ENCODE measurements around the gene RELL1.
A peak's percentile ranks its signal among the peaks of the same experiment; 100 is the strongest.

The RELL1 gene, protein sequence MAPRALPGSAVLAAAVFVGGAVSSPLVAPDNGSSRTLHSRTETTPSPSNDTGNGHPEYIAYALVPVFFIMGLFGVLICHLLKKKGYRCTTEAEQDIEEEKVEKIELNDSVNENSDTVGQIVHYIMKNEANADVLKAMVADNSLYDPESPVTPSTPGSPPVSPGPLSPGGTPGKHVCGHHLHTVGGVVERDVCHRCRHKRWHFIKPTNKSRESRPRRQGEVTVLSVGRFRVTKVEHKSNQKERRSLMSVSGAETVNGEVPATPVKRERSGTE

DNA sequence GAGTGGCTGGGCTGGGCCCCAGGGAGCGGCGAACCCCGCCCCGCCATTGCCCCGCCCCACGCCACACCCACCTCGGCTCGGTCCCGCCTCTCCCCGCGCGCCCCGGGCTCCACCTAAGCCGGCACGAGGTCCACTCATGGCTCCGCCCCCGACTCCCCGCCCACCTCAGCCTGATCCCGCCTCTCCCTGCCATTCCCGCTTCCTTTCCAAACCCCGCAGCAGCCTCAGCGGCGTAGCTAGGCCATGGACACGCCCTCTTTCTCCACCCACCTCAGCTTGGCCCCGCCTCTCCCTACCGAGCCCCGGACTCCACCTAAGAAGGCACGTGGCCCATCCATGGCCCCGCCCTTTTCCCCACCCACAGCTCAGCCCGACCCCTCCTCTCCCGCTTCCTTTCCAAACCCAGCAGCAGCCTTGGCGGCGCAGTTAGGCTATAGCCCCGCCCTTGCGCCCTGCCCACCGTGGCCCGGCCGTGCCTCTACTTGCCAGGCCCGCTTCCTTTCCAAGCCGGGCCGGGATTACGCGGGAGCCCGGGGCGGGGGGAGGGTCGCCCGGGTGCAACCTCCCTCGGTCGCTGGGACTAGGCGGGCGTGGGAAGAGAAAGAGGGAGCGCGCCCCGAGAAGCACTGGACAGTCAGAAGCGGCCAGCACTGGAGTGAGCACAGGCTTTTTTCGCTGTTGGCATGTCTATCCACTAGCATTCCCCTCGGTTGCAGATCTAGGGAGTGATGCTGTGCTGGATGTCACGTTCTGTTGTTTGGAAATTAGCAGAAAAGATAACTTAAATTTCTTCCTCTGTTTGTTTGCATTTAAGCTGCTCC, at the start of gene RELL1:
TSS of gene RELL1 (minus strand) at position 4 of the 821 bp plus-strand sequence. CDS start 89 bp downstream, outside the sequence.
- Mint-ChIP-seq H3K36me3 (no peaks in the 10 kb centered on the region), H3K9me3 (ENCODE audit: low read depth) (no peaks in the 10 kb centered on the region), H3K4me3 (peak within 1 kb of the TSS; percentile 95), H3K4me1 (ENCODE audit: low read depth) (peaks cover 35% of the 10 kb centered on the region), H3K27me3 (no peaks in the 10 kb centered on the region), H3K27ac (peak within 1 kb of the TSS; percentile 92)

DNA sequence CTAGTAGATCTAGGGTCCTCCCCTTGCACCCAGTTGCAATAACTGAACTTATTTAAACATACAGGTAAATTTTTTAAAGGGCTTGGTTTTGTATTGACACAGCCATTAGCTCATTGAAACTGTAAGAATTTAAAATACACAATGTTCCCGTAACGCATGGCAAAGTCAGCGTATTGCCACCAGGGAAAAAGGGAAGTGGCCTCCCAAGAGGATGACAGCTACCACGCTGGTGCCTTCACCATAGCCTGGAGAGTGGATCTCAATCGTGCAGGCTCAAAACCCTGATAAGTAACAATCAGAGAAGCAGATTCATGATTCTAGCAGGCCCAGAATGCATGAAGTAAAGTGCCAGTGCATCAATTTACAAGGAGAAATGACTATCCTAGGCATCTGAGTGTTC, 49.4 kb upstream of the RELL1 start:
- no peak overlapping the region for H3K27ac Mint-ChIP-seq
- no peaks in the 10 kb centered on the region for H3K36me3 Mint-ChIP-seq

DNA sequence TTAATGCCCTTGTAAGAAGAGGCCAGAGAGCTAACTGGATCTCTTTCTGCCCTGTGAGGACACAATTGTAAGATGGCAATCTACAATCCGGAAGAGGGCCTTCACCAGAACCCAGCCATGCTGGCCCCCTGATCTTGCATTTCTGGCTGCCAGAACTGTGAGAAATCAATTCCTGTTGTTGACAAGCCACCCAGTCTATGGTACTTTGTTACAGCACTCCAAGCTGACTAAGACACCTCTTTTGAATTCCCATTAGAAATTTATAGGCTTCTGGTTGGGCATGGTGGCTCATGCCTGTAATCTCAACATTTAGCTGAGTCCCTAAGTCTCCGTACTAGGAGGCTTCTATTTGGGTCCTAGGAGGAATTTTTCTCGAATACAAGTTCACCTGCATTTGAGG, 48.8 kb upstream of the RELL1 start:
- Mint-ChIP-seq H3K4me3 (no peak overlapping the region), H3K36me3 (no peaks in the 10 kb centered on the region), H3K9me3 (ENCODE audit: low read depth) (no peaks in the 10 kb centered on the region), H3K27ac (no peak overlapping the region), H3K4me1 (ENCODE audit: low read depth) (no peaks in the 10 kb centered on the region), H3K27me3 (no peaks in the 10 kb centered on the region)

More for the DNA sequence above, 49.4 kb upstream of the RELL1 start:
- H3K27me3 Mint-ChIP-seq, result no peaks in the 10 kb centered on the region
- H3K9me3 Mint-ChIP-seq (ENCODE audit: low read depth), result no peaks in the 10 kb centered on the region
- H3K4me3 Mint-ChIP-seq, result no peak overlapping the region
- no peaks in the 10 kb centered on the region for H3K4me1 Mint-ChIP-seq (ENCODE audit: low read depth)

DNA sequence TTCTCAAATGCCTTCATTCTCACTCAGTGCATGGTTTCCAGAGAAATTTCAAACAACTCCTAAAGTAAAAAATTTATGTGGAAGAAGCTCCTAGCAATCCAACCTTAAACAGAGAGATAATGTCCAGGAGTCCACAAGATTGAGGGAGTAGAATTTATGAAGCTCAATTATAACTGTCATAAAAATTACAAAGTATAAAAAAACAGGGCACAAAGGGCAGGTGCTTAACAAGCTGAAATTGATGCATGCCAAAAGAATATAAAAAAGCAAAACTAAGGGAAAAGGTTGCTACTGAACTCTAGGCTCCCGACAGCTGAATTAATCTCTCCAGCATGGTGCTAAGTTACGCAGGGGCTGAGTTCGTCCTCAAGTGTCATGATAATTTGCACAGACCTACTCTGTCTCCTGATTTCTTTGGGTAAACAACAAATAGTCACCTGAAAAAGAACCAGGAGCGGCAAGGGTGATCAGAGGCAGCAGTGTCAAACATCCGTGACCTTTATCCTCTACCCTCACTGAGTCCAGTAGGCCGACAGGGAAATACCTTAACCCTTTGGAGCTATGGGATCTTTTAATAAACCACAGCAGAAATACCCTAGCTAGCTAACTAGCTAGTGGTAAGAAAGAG, 47.2 kb upstream of the RELL1 start:
- no peaks in the 10 kb centered on the region for H3K4me1 Mint-ChIP-seq (ENCODE audit: low read depth)
- H3K27ac Mint-ChIP-seq, result no peak overlapping the region
- H3K9me3 Mint-ChIP-seq (ENCODE audit: low read depth), result no peaks in the 10 kb centered on the region
- H3K36me3 Mint-ChIP-seq, result no peaks in the 10 kb centered on the region
- H3K27me3 Mint-ChIP-seq, result no peaks in the 10 kb centered on the region
- H3K4me3 Mint-ChIP-seq, result no peak overlapping the region

DNA sequence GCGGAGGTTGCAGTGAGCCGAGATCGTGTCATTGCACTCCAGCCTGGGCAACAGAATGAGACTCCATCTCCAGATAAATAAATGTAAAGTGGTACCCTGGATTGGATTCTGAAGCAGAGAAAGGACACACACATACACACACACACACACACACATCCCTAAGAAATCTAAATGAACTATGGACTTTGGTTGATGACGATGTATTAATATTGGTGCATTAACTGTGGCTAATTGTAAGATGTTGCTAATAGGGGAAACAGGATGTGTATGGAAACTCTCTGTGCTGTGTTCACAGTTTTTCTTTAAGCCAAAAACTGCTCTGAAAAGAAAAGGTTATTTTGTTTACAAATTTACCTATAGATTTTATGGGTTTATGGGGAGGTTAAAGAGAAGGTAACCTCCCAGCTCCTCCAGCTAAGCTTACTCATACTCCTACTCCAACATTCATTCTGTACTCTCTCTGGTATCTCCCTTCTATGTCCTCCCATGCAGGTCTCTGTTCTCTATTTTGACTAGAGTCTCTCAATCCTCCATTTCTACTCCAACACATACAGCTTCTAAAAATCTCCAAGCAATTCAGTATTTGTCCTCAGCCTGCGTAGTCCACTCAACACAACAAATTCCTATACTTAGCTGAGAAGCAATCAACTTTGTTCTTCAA, 46.5 kb upstream of the RELL1 start:
- Mint-ChIP-seq H3K36me3 (no peaks in the 10 kb centered on the region), H3K27ac (no peak overlapping the region), H3K4me3 (no peak overlapping the region), H3K27me3 (no peaks in the 10 kb centered on the region), H3K9me3 (ENCODE audit: low read depth) (no peaks in the 10 kb centered on the region), H3K4me1 (ENCODE audit: low read depth) (peaks cover 2% of the 10 kb centered on the region)

DNA sequence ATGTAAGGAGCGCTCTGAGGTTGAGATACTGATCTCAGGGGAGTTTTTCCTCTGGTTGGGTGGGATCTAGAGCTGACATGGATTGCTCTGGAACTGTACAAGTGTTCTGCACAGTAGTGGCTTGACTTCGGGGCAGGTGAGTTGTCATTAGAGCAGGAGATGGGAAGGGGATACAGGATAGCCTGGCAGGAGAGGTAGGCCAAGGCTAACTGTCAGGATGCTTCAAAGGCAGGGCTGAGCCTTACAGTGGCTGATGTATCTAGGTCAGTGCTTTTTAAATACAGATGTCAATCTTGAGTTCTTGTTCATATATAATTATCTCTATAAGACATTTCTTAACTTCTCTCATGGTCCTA, 43.5 kb upstream of the RELL1 start:
- H3K9me3 Mint-ChIP-seq (ENCODE audit: low read depth), result no peaks in the 10 kb centered on the region
- peaks cover 2% of the 10 kb centered on the region for H3K4me1 Mint-ChIP-seq (ENCODE audit: low read depth)
- no peaks in the 10 kb centered on the region for H3K27me3 Mint-ChIP-seq
- no peak overlapping the region for H3K27ac Mint-ChIP-seq
- no peak overlapping the region for H3K4me3 Mint-ChIP-seq
- H3K36me3 Mint-ChIP-seq, result no peaks in the 10 kb centered on the region

DNA sequence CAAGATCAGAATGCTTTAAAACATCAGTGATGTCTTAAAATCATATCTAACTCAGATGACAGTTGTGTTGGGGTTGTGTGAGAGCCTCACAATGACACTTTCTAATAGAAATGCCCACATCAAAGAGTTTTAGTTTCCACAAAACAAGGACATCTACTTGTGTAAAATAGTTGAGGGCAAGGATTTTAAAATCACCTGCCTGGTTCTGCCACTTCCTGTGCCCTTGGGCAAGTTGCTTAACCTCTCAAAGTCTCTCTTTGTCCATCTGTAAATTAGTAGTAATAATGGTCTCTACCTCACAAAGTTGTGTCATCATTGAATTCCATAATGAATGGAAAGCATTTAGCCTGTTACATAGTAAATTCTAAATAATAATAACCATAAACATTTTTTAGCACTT, 41.9 kb upstream of the RELL1 start:
- peaks cover 3% of the 10 kb centered on the region for H3K4me1 Mint-ChIP-seq (ENCODE audit: low read depth)
- no peaks in the 10 kb centered on the region for H3K36me3 Mint-ChIP-seq
- H3K27me3 Mint-ChIP-seq, result no peaks in the 10 kb centered on the region
- no peak overlapping the region for H3K4me3 Mint-ChIP-seq
- no peak overlapping the region for H3K27ac Mint-ChIP-seq
- H3K9me3 Mint-ChIP-seq (ENCODE audit: low read depth), result no peaks in the 10 kb centered on the region

DNA sequence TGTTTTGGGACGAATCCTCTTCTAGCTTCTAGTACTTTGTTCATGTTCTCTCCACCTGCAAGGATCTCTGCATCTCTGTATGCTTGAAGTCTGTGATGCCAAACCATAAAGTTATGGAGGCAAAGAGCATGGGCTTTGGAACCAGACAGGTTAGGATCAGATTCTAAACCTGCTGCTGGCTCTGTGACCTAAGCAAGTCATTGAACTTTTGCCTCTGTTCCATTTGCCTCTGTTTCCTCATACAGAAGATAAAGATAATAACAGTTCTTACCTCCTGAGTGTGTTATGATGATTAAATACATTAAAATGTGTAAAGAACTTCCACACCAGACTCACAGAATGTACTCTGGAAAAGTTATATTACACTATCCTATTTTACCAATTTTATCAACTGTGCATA, 41.5 kb upstream of the RELL1 start:
- no peak overlapping the region for H3K4me3 Mint-ChIP-seq
- no peak overlapping the region for H3K27ac Mint-ChIP-seq
- H3K4me1 Mint-ChIP-seq (ENCODE audit: low read depth), result peaks cover 8% of the 10 kb centered on the region
- H3K27me3 Mint-ChIP-seq, result no peaks in the 10 kb centered on the region
- H3K9me3 Mint-ChIP-seq (ENCODE audit: low read depth), result no peaks in the 10 kb centered on the region
- H3K36me3 Mint-ChIP-seq, result no peaks in the 10 kb centered on the region

DNA sequence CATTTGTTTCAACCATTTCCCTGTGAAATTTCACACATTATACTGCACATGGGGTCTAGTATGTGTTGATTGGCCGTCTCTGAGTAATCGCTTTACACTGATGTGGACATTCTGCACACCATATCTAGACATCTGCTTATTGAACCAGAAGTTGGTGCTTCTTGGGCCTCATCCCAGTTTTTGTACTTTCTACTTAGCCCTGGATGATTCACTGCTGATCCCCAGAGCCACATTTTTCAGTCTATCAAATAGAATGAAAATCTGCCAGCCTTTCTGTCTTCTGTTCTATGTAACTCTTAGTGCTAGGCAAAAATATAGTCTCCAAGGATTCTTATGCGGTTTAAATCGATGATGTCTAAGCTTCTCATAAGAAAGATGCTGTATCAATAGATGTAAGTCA, 40.5 kb upstream of the RELL1 start:
- H3K36me3 Mint-ChIP-seq, result no peaks in the 10 kb centered on the region
- H3K4me1 Mint-ChIP-seq (ENCODE audit: low read depth), result peaks cover 17% of the 10 kb centered on the region
- no peaks in the 10 kb centered on the region for H3K9me3 Mint-ChIP-seq (ENCODE audit: low read depth)
- no peak overlapping the region for H3K27ac Mint-ChIP-seq
- H3K27me3 Mint-ChIP-seq, result no peaks in the 10 kb centered on the region
- H3K4me3 Mint-ChIP-seq, result no peak overlapping the region

DNA sequence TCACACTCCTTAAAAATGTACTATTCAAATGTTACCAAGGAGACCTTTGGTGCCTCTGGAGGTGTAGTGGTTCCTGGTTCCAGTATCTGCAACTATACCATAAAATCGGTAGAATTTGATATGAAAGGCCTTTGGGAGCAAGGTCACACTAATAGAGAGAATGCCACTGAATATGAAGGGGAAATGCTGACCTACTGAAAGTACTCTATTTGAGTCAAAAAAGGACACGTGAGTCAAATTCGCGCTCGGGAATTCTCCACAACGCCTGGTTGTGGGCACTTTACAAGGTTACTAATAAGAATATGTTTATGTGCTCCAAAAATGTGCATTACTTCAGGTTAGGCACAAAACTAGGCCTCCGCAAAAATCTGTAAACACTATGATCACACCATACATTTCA, 39.5 kb upstream of the RELL1 start:
- H3K4me3 Mint-ChIP-seq, result no peak overlapping the region
- peaks cover 17% of the 10 kb centered on the region for H3K4me1 Mint-ChIP-seq (ENCODE audit: low read depth)
- no peaks in the 10 kb centered on the region for H3K36me3 Mint-ChIP-seq
- H3K9me3 Mint-ChIP-seq (ENCODE audit: low read depth), result no peaks in the 10 kb centered on the region
- no peak overlapping the region for H3K27ac Mint-ChIP-seq
- no peaks in the 10 kb centered on the region for H3K27me3 Mint-ChIP-seq

DNA sequence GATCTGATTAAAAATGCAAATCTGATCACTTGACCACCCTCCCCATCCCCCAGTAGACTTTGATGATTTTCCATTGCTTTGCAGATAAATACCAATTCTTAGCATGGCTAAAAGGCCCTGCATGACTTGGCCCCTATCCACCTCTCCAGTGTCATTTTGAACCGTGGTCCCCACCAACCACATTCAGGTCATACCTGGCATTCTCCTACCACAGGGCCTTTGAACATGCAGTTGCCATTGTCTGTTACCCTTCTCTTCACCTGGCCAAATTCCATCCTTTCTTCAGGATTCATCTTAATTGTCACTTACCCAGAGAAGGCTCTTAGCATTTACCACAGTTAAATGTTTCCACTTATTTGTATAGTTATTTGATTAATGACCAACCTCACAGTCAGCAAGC, 36.9 kb upstream of the RELL1 start:
- H3K27ac Mint-ChIP-seq, result no peak overlapping the region
- no peak overlapping the region for H3K4me3 Mint-ChIP-seq
- H3K4me1 Mint-ChIP-seq (ENCODE audit: low read depth), result peaks cover 17% of the 10 kb centered on the region
- H3K27me3 Mint-ChIP-seq, result no peaks in the 10 kb centered on the region
- H3K9me3 Mint-ChIP-seq (ENCODE audit: low read depth), result no peaks in the 10 kb centered on the region
- no peaks in the 10 kb centered on the region for H3K36me3 Mint-ChIP-seq

DNA sequence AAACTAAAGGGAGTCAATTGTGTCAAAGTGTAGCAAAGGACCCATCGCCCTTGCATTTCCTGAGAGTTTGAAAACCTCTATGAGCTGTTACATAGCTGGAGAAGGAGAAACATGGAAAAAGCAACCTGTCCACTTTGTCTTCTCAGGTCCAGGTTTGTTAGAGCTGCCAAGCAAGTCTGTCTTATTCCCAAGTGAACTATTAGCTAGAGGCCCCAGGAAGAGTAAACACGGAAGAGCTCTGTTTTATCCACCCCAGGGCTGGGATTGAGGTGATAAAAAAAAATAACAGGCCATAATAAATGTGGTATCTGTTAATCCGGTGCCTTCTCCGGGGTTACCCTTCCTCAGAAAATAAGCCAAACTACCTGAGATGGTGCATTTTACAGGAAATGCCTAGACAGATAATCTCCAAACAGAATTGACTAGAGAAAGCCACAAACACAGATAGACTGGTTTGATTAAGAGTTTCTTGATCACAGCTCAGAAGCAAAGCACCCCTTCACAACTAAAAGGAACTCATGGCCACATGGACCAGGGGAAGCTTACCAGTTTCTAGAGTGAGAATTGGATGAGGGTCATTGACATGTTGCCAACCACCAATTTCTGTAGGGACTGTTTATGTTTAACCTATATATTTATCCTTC, 35.9 kb upstream of the RELL1 start:
- Mint-ChIP-seq H3K27ac (no peak overlapping the region), H3K4me3 (no peak overlapping the region)

DNA sequence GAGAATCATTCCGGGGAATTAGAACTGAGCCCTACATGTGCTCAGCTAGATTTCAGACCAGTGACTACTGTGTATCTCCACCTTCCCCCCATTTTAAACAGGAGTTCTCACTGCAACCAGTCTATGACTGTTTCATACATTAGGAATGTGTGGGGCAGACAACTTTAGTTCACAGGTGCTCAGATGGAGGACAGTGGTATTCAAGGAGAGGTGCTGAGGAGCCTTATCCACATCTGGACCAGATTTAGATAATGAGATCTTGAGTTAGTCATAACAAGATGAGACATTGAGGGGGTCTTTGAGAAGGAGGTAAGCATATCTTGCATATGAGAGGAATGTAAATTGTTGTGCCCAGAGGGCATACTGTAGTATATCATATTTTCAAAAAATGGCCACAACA, 32.8 kb upstream of the RELL1 start:
- H3K27me3 Mint-ChIP-seq, result no peaks in the 10 kb centered on the region
- H3K4me3 Mint-ChIP-seq, result no peak overlapping the region
- no peaks in the 10 kb centered on the region for H3K36me3 Mint-ChIP-seq
- peaks cover 15% of the 10 kb centered on the region for H3K4me1 Mint-ChIP-seq (ENCODE audit: low read depth)
- no peak overlapping the region for H3K27ac Mint-ChIP-seq
- no peaks in the 10 kb centered on the region for H3K9me3 Mint-ChIP-seq (ENCODE audit: low read depth)

More for the DNA sequence above, 35.9 kb upstream of the RELL1 start:
- H3K27me3 Mint-ChIP-seq, result no peaks in the 10 kb centered on the region
- H3K36me3 Mint-ChIP-seq, result no peaks in the 10 kb centered on the region
- H3K9me3 Mint-ChIP-seq (ENCODE audit: low read depth), result no peaks in the 10 kb centered on the region
- peaks cover 15% of the 10 kb centered on the region for H3K4me1 Mint-ChIP-seq (ENCODE audit: low read depth)

DNA sequence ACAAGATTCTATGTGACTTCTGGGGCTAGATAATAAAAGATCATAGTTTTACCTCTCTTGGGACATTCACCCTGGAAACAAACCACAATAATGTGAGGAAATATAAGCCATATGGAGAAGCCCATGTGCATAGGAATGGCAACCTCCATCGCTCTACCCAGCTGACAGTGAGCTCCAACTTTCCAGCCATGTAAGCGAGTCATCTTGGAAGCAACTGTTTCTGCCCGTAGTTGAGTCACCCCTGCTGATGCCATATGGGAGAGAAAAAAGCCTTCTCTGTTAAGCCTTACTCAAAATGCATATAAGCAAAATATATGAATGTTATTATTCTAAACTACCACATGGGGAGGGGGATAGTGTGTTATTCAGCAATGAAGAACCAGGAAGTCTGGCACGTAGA, 31.4 kb upstream of the RELL1 start:
- Mint-ChIP-seq H3K4me3 (no peak overlapping the region), H3K36me3 (no peaks in the 10 kb centered on the region), H3K27me3 (no peaks in the 10 kb centered on the region), H3K27ac (no peak overlapping the region), H3K4me1 (ENCODE audit: low read depth) (peaks cover 8% of the 10 kb centered on the region), H3K9me3 (ENCODE audit: low read depth) (no peaks in the 10 kb centered on the region)
